Caco-2 (cell line): ENCODE results near the gene HOXA6. TPM values are rescaled to one million over a fixed set of nuclear protein-coding genes. Genes with fewer than 3 reads are reported as not detected.

Experiments
- BruUV-seq: library from RNA; stranded (reverse); fragments of 400-500 nt; replicated peaks from 2 replicates; lab custom pipeline; 2021; lab: Mats Ljungman, UMichigan
- CTCF ChIA-PET: fragments of 300-600 bp; sonication (Branson Sonifier 250); formaldehyde crosslinking; loops from one replicate; lab custom pipeline; 2022; ENCODE audit warnings: antibody characterized with exemption; lab: Charles Lee
- POLR2A ChIA-PET: fragments of 300-600 bp; sonication (Branson Sonifier 250); formaldehyde crosslinking; loops from one replicate; lab custom pipeline; 2022; ENCODE audit warnings: antibody characterized with exemption; lab: Charles Lee
- DNase-seq, 2 experiments: peaks; one replicate each; pipeline versions ENCODE4 v3.0.0 to v3.0.0-alpha.2; 2020 to 2022
- H3K27me3 ChIP-seq: replicated peaks from 2 replicates; pipeline ENCODE4 v1.6.0; 2011; ENCODE audit warnings: low read length; ENCODE audit not compliant: control insufficient read depth, insufficient read depth
- H3K36me3 ChIP-seq: 2 replicates; pipeline ENCODE4 v1.5.1; 2011; ENCODE audit warnings: low read length; ENCODE audit not compliant: control insufficient read depth, insufficient read depth
- H3K4me1 ChIP-seq: fragments of 250-450 bp; sonication (Bioruptor Pico); 2 replicates; pipeline ENCODE4 v1.5.1; 2020; ENCODE audit warnings: mild to moderate bottlenecking
- H3K4me3 ChIP-seq: 2 replicates; pipeline ENCODE4 v1.5.1; 2011; ENCODE audit warnings: low read depth, mild to moderate bottlenecking, control low read depth, low read length
- H3K9me3 ChIP-seq: fragments of 250-450 bp; sonication (Bioruptor Pico); 2 replicates; pipeline ENCODE4 v1.5.1; 2020; ENCODE audit warnings: mild to moderate bottlenecking, moderate library complexity
- H3K27ac Mint-ChIP-seq: one replicate; pipeline ENCODE4 v1.8.0; 2022; ENCODE audit warnings: mixed read lengths; ENCODE audit not compliant: unreplicated experiment
- H3K27me3 Mint-ChIP-seq: one replicate; pipeline ENCODE4 v1.8.0; 2022; ENCODE audit warnings: mixed read lengths; ENCODE audit not compliant: insufficient read depth, unreplicated experiment
- H3K36me3 Mint-ChIP-seq: one replicate; pipeline ENCODE4 v1.8.0; 2022; ENCODE audit warnings: mild to moderate bottlenecking, mixed read lengths; ENCODE audit not compliant: insufficient read depth, unreplicated experiment
- H3K4me1 Mint-ChIP-seq: one replicate; pipeline ENCODE4 v1.8.0; 2022; ENCODE audit warnings: low read depth, mixed read lengths; ENCODE audit not compliant: unreplicated experiment
- H3K4me3 Mint-ChIP-seq: one replicate; pipeline ENCODE4 v1.8.0; 2022; ENCODE audit warnings: mild to moderate bottlenecking, moderate library complexity, mixed read lengths; ENCODE audit not compliant: unreplicated experiment
- H3K9me3 Mint-ChIP-seq: one replicate; pipeline ENCODE4 v1.8.0; 2022; ENCODE audit warnings: mixed read lengths; ENCODE audit not compliant: unreplicated experiment
- CTCF ChIP-seq, 2 experiments: fragments of 200-600 bp in 1 of 2; IDR thresholded peaks; 1 replicate in 1 of 2; 2 replicates in 1 of 2; pipeline versions ENCODE4 v1.5.1 to v1.8.0; 2011 to 2022; ENCODE audit warnings: antibody characterized with exemption in 1 of 2, control low read depth in 1 of 2, inconsistent platforms in 1 of 2, low read depth in 1 of 2, low read length in 1 of 2, mild to moderate bottlenecking in 1 of 2, moderate library complexity in 1 of 2; ENCODE audit not compliant: insufficient read depth in 1 of 2, severe bottlenecking in 1 of 2, unreplicated experiment in 1 of 2
- intact Hi-C: fragments of 100-400 bp; cut with micrococcal nuclease; formaldehyde crosslinking; loops from one replicate; pipeline ENCODE4 v1.10.0; 2022; ENCODE audit not compliant: unreplicated experiment
- total RNA-seq: library from RNA; stranded (reverse); gene quantifications from 2 replicates; pipeline ENCODE4 v1.2.3, GENCODE V29; 2022

Gene HOXA6
- total RNA-seq, 1 experiment from 2014 or later: 5.6 TPM

DNA sequence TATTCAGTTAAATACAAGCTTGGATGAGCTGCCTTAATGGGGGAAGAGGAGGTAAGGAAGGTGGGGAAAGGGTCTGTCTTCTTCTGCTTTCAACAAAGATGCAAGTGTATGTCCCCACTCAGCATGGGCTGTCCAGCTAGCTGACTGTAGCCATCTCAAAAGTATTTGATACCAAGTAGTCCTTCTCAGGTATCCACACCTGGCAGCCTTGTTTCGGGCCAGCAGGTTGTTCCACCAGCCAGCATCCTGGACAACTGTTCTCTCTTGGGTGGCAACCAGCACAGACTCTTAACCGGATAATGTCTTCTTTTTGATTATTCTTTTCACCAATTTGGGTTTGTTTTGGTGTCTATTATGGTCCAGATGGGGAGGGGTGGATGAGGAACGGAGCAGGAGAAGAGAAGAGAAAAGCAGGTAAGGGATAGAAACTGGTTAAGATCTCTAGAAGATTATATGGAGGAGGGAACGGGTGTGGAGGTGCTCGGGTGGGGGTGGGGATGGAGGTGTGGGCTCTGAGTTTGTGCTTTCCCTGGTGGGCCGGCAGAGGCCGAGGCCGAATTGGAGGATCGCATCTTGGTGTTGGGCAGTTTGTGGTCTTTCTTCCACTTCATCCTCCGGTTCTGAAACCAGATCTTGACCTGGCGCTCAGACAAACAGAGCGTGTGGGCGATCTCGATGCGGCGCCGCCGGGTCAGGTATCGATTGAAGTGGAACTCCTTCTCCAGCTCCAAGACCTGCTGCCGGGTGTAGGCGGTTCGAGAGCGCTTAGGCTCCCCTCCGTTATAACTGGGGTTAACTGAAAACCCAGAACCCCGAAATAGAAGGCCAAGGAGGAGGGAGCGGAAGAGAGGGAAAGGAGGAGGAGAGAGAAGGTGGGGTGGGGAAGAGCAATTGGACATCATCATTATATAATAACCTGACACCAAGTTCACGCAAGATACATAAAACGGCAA is 18.5 kb downstream of the HOXA6 start:
- Histone ChIP-seq H3K9me3 (no peaks in the 10 kb centered on the region), H3K4me1 (peaks cover 37% of the 10 kb centered on the region), H3K27me3 (no peaks in the 10 kb centered on the region), H3K36me3 (no peaks in the 10 kb centered on the region), H3K4me3 (peak overlapping the region; percentile 53)
- Mint-ChIP-seq H3K9me3 (no peaks in the 10 kb centered on the region), H3K4me3 (peak overlapping the region; percentile 76), H3K27me3 (no peaks in the 10 kb centered on the region), H3K27ac (no peak overlapping the region), H3K36me3 (peaks cover 11% of the 10 kb centered on the region), H3K4me1 (peaks cover 37% of the 10 kb centered on the region)
- intact Hi-C loops: no loop called here
- ChIA-PET CTCF (interaction anchor here (0.6 kb wide), 1 partner anchor 32 kb away, joined by 3 read pairs; no protein-coding TSS in a partner anchor), POLR2A (no interaction called here)
- TSS peak; percentile 70 for BruUV-seq
- peak in 1 of 2 experiments; percentile 19 for DNase-seq
- no peak for TF ChIP-seq CTCF (IDR thresholded peaks at IDR 0.05; ENCODE audit: insufficient read depth in 1 of 2, low read depth in 1 of 2, low read length in 1 of 2, severe bottlenecking in 1 of 2, unreplicated experiment in 1 of 2)

DNA sequence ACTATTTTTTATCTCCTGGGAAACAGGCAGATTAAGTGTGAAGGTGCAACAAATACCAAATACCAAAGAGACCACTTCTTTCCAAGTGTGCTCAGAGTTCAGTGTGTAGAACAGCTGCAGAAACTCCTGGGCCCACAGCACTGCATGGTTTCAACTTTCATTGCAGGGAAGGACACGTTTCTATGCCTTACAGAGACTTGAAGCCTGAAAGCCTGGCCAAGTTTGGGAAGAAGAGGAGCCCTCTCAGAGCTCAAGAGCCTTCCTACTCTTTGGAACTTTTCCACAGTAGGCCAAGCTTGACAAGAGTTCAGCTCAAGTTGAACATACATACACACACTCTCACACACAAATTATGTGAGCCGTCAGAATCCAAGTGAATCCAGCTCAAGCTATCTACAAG is 19.5 kb downstream of the HOXA6 start:
- no peak overlapping the region for H3K4me3 Mint-ChIP-seq

More for the DNA sequence above, 19.5 kb downstream of the HOXA6 start:
- intact Hi-C loops: no loop called here
- Mint-ChIP-seq H3K27me3 (no peaks in the 10 kb centered on the region), H3K36me3 (peaks cover 16% of the 10 kb centered on the region), H3K27ac (no peak overlapping the region), H3K4me1 (peaks cover 32% of the 10 kb centered on the region), H3K9me3 (no peaks in the 10 kb centered on the region)
- BruUV-seq: no TSS peak
- no peaks in the 10 kb centered on the region for H3K27me3 ChIP-seq
- TF ChIP-seq CTCF (IDR thresholded peaks at IDR 0.05; ENCODE audit: insufficient read depth in 1 of 2, low read depth in 1 of 2, low read length in 1 of 2, severe bottlenecking in 1 of 2, unreplicated experiment in 1 of 2): no peak
- CTCF ChIA-PET: no interaction called here
- POLR2A ChIA-PET: no interaction called here
- H3K4me3 ChIP-seq: no peak overlapping the region
- H3K36me3 ChIP-seq: no peaks in the 10 kb centered on the region
- H3K4me1 ChIP-seq: peaks cover 38% of the 10 kb centered on the region
- peak in 1 of 2 experiments; percentile 5 for DNase-seq
- H3K9me3 ChIP-seq: no peaks in the 10 kb centered on the region
